H1 (cell line): ENCODE data around the gene COL25A1. TPM values are rescaled to one million over a fixed set of nuclear protein-coding genes. Genes with fewer than 3 reads are reported as not detected.

ENCODE experiments used
- CTCF ChIA-PET: fragments of 300-600 bp; sonication (Branson Sonifier 250); formaldehyde crosslinking; loops from one replicate; lab custom pipeline; 2021; ENCODE audit not compliant: partially characterized antibody; lab: Charles Lee
- POLR2A ChIA-PET: fragments of 300-600 bp; sonication (Branson Sonifier 250); formaldehyde crosslinking; loops from one replicate; lab custom pipeline; 2021; ENCODE audit warnings: inconsistent platforms; ENCODE audit not compliant: partially characterized antibody; lab: Charles Lee
- DNase-seq, 2 experiments: peaks; one replicate each; pipeline versions ENCODE4 v3.0.0 to v3.0.0-alpha.2; 2010 to 2022; ENCODE audit warnings: low spot score in 2 of 2, low read depth in 1 of 2, mixed read lengths in 1 of 2
- FAIRE-seq: peaks from 2 replicates; lab custom pipeline; 2011; peaks lifted over from hg19 to GRCh38; lab: Jason Lieb, UNC
- H2AFZ ChIP-seq: 2 replicates; pipeline ENCODE4 v1.8.1; 2012; ENCODE audit warnings: low read length, inconsistent platforms
- H2AK5ac ChIP-seq: 2 replicates; pipeline ENCODE4 v1.6.1; 2013; ENCODE audit warnings: low read depth, low read length
- H2BK120ac ChIP-seq: replicated peaks from 2 replicates; pipeline ENCODE3; 2013; ENCODE audit warnings: low read depth, low read length, inconsistent platforms
- H2BK12ac ChIP-seq: 2 replicates; pipeline ENCODE4 v1.6.1; 2013; ENCODE audit warnings: low read depth, low read length
- H2BK15ac ChIP-seq: 2 replicates; pipeline ENCODE4 v1.6.1; 2013; ENCODE audit warnings: low read length
- H2BK20ac ChIP-seq: 2 replicates; pipeline ENCODE4 v1.6.1; 2013; ENCODE audit warnings: low read length
- H2BK5ac ChIP-seq: 2 replicates; pipeline ENCODE4 v1.6.1; 2013; ENCODE audit warnings: low read depth, low read length
- H3K14ac ChIP-seq: 2 replicates; pipeline ENCODE4 v1.6.1; 2013; ENCODE audit warnings: inconsistent platforms; ENCODE audit not compliant: insufficient read length
- H3K18ac ChIP-seq: 2 replicates; pipeline ENCODE4 v1.6.1; 2013; ENCODE audit warnings: low read length; ENCODE audit errors: extremely low read depth
- H3K23ac ChIP-seq: 2 replicates; pipeline ENCODE4 v1.6.1; 2013; ENCODE audit warnings: inconsistent platforms; ENCODE audit not compliant: insufficient read length
- H3K23me2 ChIP-seq: 2 replicates; pipeline ENCODE4 v1.6.1; 2013; ENCODE audit warnings: low read depth, low read length
- H3K27ac ChIP-seq: 2 replicates; pipeline ENCODE4 v1.6.1; 2011; ENCODE audit warnings: low read depth, low read length, inconsistent platforms
- H3K27me3 ChIP-seq, 4 experiments: replicated peaks in 1 of 4; 1 replicate in 1 of 4; 2 replicates in 3 of 4; pipeline versions ENCODE4 v1.6.1 to v1.8.1; 2011 to 2013; ENCODE audit warnings: low read length in 3 of 4, mild to moderate bottlenecking in 3 of 4, inconsistent platforms in 2 of 4, mixed read lengths in 2 of 4, moderate library complexity in 1 of 4; ENCODE audit not compliant: control insufficient read depth in 3 of 4, insufficient read depth in 3 of 4; ENCODE audit errors: extremely low read depth in 1 of 4
- H3K36me3 ChIP-seq, 4 experiments: 2 replicates each; pipeline versions ENCODE4 v1.6.1 to v1.8.1; 2011 to 2013; ENCODE audit warnings: mild to moderate bottlenecking in 4 of 4, low read length in 3 of 4, moderate library complexity in 2 of 4, control low read depth in 1 of 4, inconsistent platforms in 1 of 4; ENCODE audit not compliant: insufficient read depth in 4 of 4, control insufficient read depth in 2 of 4
- H3K4ac ChIP-seq: replicated peaks from 2 replicates; pipeline ENCODE3; 2013; ENCODE audit warnings: low read length, low read depth, mixed read lengths, inconsistent platforms; ENCODE audit not compliant: insufficient read length
- H3K4me1 ChIP-seq, 4 experiments: replicated peaks in 1 of 4; 1 replicate in 1 of 4; 2 replicates in 3 of 4; pipeline versions ENCODE4 v1.6.1 to v1.8.1; 2011 to 2013; ENCODE audit warnings: low read length in 3 of 4, inconsistent platforms in 2 of 4, mixed read lengths in 1 of 4; ENCODE audit not compliant: insufficient read depth in 4 of 4, control insufficient read depth in 3 of 4
- H3K4me2 ChIP-seq, 2 experiments: 2 replicates each; pipeline versions ENCODE4 v1.6.1 to v1.8.1; 2011 to 2013; ENCODE audit warnings: low read depth in 2 of 2, low read length in 2 of 2, control low read depth in 1 of 2, inconsistent platforms in 1 of 2, mild to moderate bottlenecking in 1 of 2; ENCODE audit not compliant: insufficient read depth in 1 of 2
- H3K4me3 ChIP-seq, 4 experiments: fragments of 200-600, 300-600 bp in 1 of 4; sonication (generic), shearing (Covaris generic), sonication (Bioruptor Twin) in 1 of 4; 2 replicates each; pipeline versions ENCODE4 v1.5.1 to v1.8.1; 2011 to 2016; ENCODE audit warnings: low read length in 4 of 4, low read depth in 3 of 4, control low read depth in 2 of 4, inconsistent platforms in 2 of 4, mild to moderate bottlenecking in 2 of 4, mixed read lengths in 1 of 4, moderate library complexity in 1 of 4; ENCODE audit not compliant: insufficient read depth in 2 of 4; ENCODE audit errors: extremely low read depth in 1 of 4
- H3K56ac ChIP-seq: replicated peaks from 2 replicates; pipeline ENCODE3; 2013; ENCODE audit warnings: low read depth, mild to moderate bottlenecking, mixed read lengths, low read length, inconsistent platforms; ENCODE audit not compliant: insufficient read length
- H3K79me1 ChIP-seq: 2 replicates; pipeline ENCODE4 v1.6.1; 2013; ENCODE audit warnings: low read depth, low read length, control low read depth
- H3K79me2 ChIP-seq, 2 experiments: 2 replicates each; pipeline versions ENCODE4 v1.6.1 to v1.8.1; 2012 to 2013; ENCODE audit warnings: low read length in 2 of 2, mild to moderate bottlenecking in 2 of 2, inconsistent platforms in 1 of 2; ENCODE audit not compliant: insufficient read depth in 2 of 2, control insufficient read depth in 1 of 2
- H3K9ac ChIP-seq, 4 experiments: replicated peaks in 1 of 4; 1 replicate in 1 of 4; 2 replicates in 3 of 4; pipeline versions ENCODE4 v1.6.1 to v1.8.1; 2011 to 2013; ENCODE audit warnings: low read depth in 3 of 4, low read length in 3 of 4, control low read depth in 2 of 4, mild to moderate bottlenecking in 2 of 4, moderate library complexity in 2 of 4, inconsistent platforms in 1 of 4; ENCODE audit errors: extremely low read depth in 1 of 4
- H3K9me3 ChIP-seq, 2 experiments: 2 replicates each; pipeline versions ENCODE4 v1.6.1 to v1.8.1; 2012 to 2013; ENCODE audit warnings: mild to moderate bottlenecking in 2 of 2, moderate library complexity in 2 of 2, control low read depth in 1 of 2, inconsistent platforms in 1 of 2, low read depth in 1 of 2, low read length in 1 of 2, mixed read lengths in 1 of 2; ENCODE audit not compliant: insufficient read depth in 2 of 2
- H4K20me1 ChIP-seq, 2 experiments: replicated peaks in 1 of 2; 2 replicates each; pipeline versions ENCODE3 to v1.8.1; 2011 to 2013; ENCODE audit warnings: inconsistent platforms in 2 of 2, low read length in 2 of 2, mild to moderate bottlenecking in 1 of 2; ENCODE audit not compliant: insufficient read depth in 2 of 2, control insufficient read depth in 1 of 2
- H4K5ac ChIP-seq: 2 replicates; pipeline ENCODE4 v1.6.1; 2013; ENCODE audit warnings: low read length, low read depth, mixed read lengths, inconsistent platforms; ENCODE audit not compliant: insufficient read length
- H4K8ac ChIP-seq: 2 replicates; pipeline ENCODE4 v1.8.0; 2013; ENCODE audit warnings: mild to moderate bottlenecking, moderate library complexity, low read length, inconsistent platforms; ENCODE audit not compliant: insufficient read depth; ENCODE audit errors: extremely low read depth
- H4K91ac ChIP-seq: replicated peaks from 2 replicates; pipeline ENCODE3; 2013; ENCODE audit warnings: low read length, mixed read lengths, inconsistent platforms; ENCODE audit not compliant: insufficient read length
- CEBPB ChIP-seq: IDR thresholded peaks from 2 replicates; pipeline ENCODE4 v1.6.1; 2012; ENCODE audit warnings: low read depth, low read length
- YY1 ChIP-seq: IDR thresholded peaks from 2 replicates; pipeline ENCODE4 v1.6.1; 2011; ENCODE audit warnings: low read depth, mild to moderate bottlenecking, low read length
- WGBS, 2 experiments: shearing (Covaris generic) in 1 of 2; methylation state at CpG; one replicate each; pipeline versions ENCODE4 v1.1.6 to v1.1.7; 2013 to 2015; ENCODE audit warnings: low lambda C conversion rate in 2 of 2, mixed read lengths in 2 of 2, inconsistent platforms in 1 of 2, low coverage in 1 of 2, missing lambda C conversion rate in 1 of 2; ENCODE audit not compliant: insufficient replicate concordance in 2 of 2, insufficient coverage in 1 of 2, insufficient read length in 1 of 2; ENCODE audit errors: extremely low coverage in 1 of 2, missing lambda C conversion rate in 1 of 2; 5-methylcytosine and 5-hydroxymethylcytosine counted together
- polyA plus RNA-seq, 7 experiments: library from polyadenylated mRNA; depleted of rRNA in 3 of 7; stranded (reverse) in 5 of 7; unstranded in 2 of 7; fragments of >200 nt in 5 of 7; fragments of 200-250 nt in 2 of 7; gene quantifications; 1 replicate in 5 of 7; 2 replicates in 1 of 7; 4 replicates in 1 of 7; pipeline versions ENCODE4 v1.2.1 to v1.2.3, GENCODE V29; 2011 to 2013; ENCODE audit warnings: missing spikeins in 2 of 7, mixed read lengths in 2 of 7
- total RNA-seq: library from RNA; stranded (reverse); fragmentation: NEBNext Ultra II Directional; extraction: Animal tissue kit (Norgen Biotek cat#: 25700); gene quantifications from 2 replicates; pipeline ENCODE4 v1.2.1, GENCODE V29; 2021

COL25A1 gene
- total and polyA plus RNA-seq, 2 of the 8 experiments (the other 6 are each of a cell fraction or from before 2014, with no cell fraction given) = 1.1 to 8.3 TPM

GRCh38 chr4:109077505-109077904, 225.0 kb downstream of the COL25A1 start:
- POLR2A ChIA-PET = no interaction called here
- Histone ChIP-seq H4K91ac (no peak overlapping the region), H4K20me1 (no peaks in the 10 kb centered on the region), H3K4me1 (no peaks in the 10 kb centered on the region), H2BK12ac (no peak overlapping the region), H3K23me2 (no peaks in the 10 kb centered on the region), H2BK5ac (no peak overlapping the region), H2AK5ac (no peak overlapping the region), H3K27ac (no peak overlapping the region), H3K18ac (no peak overlapping the region), H3K56ac (no peak overlapping the region), H3K79me1 (no peaks in the 10 kb centered on the region), H3K23ac (no peak overlapping the region), H3K4me2 (no peak overlapping the region), H4K5ac (no peak overlapping the region), H2BK120ac (no peak overlapping the region), H2BK15ac (no peak overlapping the region), H3K79me2 (no peaks in the 10 kb centered on the region), H3K4ac (no peak overlapping the region), H3K9me3 (peaks cover 8 to 18% of the 10 kb centered on the region in 2 experiments; a peak in 3 of 4 replicates), H2AFZ (no peak overlapping the region), H3K36me3 (no peaks in the 10 kb centered on the region), H3K14ac (no peak overlapping the region), H3K27me3 (no peaks in the 10 kb centered on the region), H3K9ac (no peak overlapping the region), H4K8ac (no peak overlapping the region), H3K4me3 (no peak overlapping the region), H2BK20ac (no peak overlapping the region)
- FAIRE-seq = no peak
- 97% methylated on average over 3 of the region's 3 CpGs; no CpG with 5 or more reads in 1 of the 2 experiments for WGBS, 2 experiments
- CTCF ChIA-PET = interaction anchor here (0.6 to 1.4 kb wide), 4 partner anchors 30 to 240 kb away, joined by 3 read pairs; no protein-coding TSS in a partner anchor
- DNase-seq = no peak
- TF ChIP-seq YY1 (no peak), CEBPB (no peak)
